ENCODE measurements around the gene LRCH3.
"Not testable (repeated sequence)": the region's sequence is repeated elsewhere in the genome, so short reads cannot be mapped to it uniquely, and the experiment has no call there.

Gene LRCH3

GRCh38 chr3:197880491-197881269, 89.6 kb downstream of the LRCH3 start:
- no peaks in the 10 kb centered on the region for H3K27me3 ChIP-seq
- no peaks in the 10 kb centered on the region for H3K9me3 ChIP-seq
- no peak overlapping the region for H3K4me3 ChIP-seq (ENCODE audit: low read depth in 1 of 2, low read length in 1 of 2)
- peaks cover 55% of the 10 kb centered on the region for H3K36me3 ChIP-seq
- no peak overlapping the region for H3K27ac ChIP-seq
- H3K4me1 ChIP-seq (ENCODE audit: control insufficient read depth in 1 of 2, insufficient read depth in 1 of 2, low read depth in 1 of 2, low read length in 1 of 2): peaks cover 16 to 28% of the 10 kb centered on the region in 2 experiments
- TF ChIP-seq CTCF (IDR thresholded peaks at IDR 0.05): no peak

GRCh38 chr3:197881270-197881969, 90.4 kb downstream of the LRCH3 start:
- no peak overlapping the region for H3K4me3 ChIP-seq (ENCODE audit: low read depth in 1 of 2, low read length in 1 of 2)
- H3K4me1 ChIP-seq (ENCODE audit: control insufficient read depth in 1 of 2, insufficient read depth in 1 of 2, low read depth in 1 of 2, low read length in 1 of 2): peaks cover 16 to 28% of the 10 kb centered on the region in 2 experiments
- TF ChIP-seq CTCF (IDR thresholded peaks at IDR 0.05): no peak
- peaks cover 49% of the 10 kb centered on the region for H3K36me3 ChIP-seq
- peak overlapping the region; percentile 75 for H3K27ac ChIP-seq
- no peaks in the 10 kb centered on the region for H3K27me3 ChIP-seq
- no peaks in the 10 kb centered on the region for H3K9me3 ChIP-seq

- no peak for TF ChIP-seq CTCF (IDR thresholded peaks at IDR 0.05)
- Histone ChIP-seq H3K4me3 (ENCODE audit: low read depth in 1 of 2, low read length in 1 of 2) (no peak overlapping the region), H3K27me3 (no peaks in the 10 kb centered on the region), H3K9me3 (no peaks in the 10 kb centered on the region), H3K4me1 (ENCODE audit: control insufficient read depth in 1 of 2, insufficient read depth in 1 of 2, low read depth in 1 of 2, low read length in 1 of 2) (peaks cover 16 to 28% of the 10 kb centered on the region in 2 experiments), H3K36me3 (peaks cover 46% of the 10 kb centered on the region), H3K27ac (peak overlapping the region; percentile 75)
Measured at GRCh38 chr3:197881970-197882338, 90.9 kb downstream of the LRCH3 start.

- H3K36me3 ChIP-seq: peaks cover 46% of the 10 kb centered on the region
- H3K27me3 ChIP-seq: no peaks in the 10 kb centered on the region
- no peak for TF ChIP-seq CTCF (IDR thresholded peaks at IDR 0.05)
- peaks cover 16 to 28% of the 10 kb centered on the region in 2 experiments for H3K4me1 ChIP-seq (ENCODE audit: control insufficient read depth in 1 of 2, insufficient read depth in 1 of 2, low read depth in 1 of 2, low read length in 1 of 2)
- H3K27ac ChIP-seq: peak overlapping the region; percentile 75
- no peak overlapping the region for H3K4me3 ChIP-seq (ENCODE audit: low read depth in 1 of 2, low read length in 1 of 2)
- H3K9me3 ChIP-seq: no peaks in the 10 kb centered on the region
Measured at GRCh38 chr3:197882586-197882985, 91.5 kb downstream of the LRCH3 start.

- Histone ChIP-seq H3K36me3 (peaks cover 38% of the 10 kb centered on the region), H3K27me3 (no peaks in the 10 kb centered on the region), H3K4me3 (ENCODE audit: low read depth in 1 of 2, low read length in 1 of 2) (no peak overlapping the region), H3K4me1 (ENCODE audit: control insufficient read depth in 1 of 2, insufficient read depth in 1 of 2, low read depth in 1 of 2, low read length in 1 of 2) (peaks cover 16 to 25% of the 10 kb centered on the region in 2 experiments), H3K27ac (peak overlapping the region; percentile 75), H3K9me3 (no peaks in the 10 kb centered on the region)
- no peak for TF ChIP-seq CTCF (IDR thresholded peaks at IDR 0.05)
Measured at GRCh38 chr3:197883541-197883940, 92.5 kb downstream of the LRCH3 start.

GRCh38 chr3:197884330-197884729, 93.3 kb downstream of the LRCH3 start:
- H3K4me1 ChIP-seq (ENCODE audit: control insufficient read depth in 1 of 2, insufficient read depth in 1 of 2, low read depth in 1 of 2, low read length in 1 of 2): peaks cover 16 to 24% of the 10 kb centered on the region in 2 experiments
- H3K27ac ChIP-seq; H3K9me3 ChIP-seq; H3K27me3 ChIP-seq; H3K4me3 ChIP-seq (ENCODE audit: low read depth in 1 of 2, low read length in 1 of 2): not testable (repeated sequence)
- peaks cover 35% of the 10 kb centered on the region for H3K36me3 ChIP-seq

GRCh38 chr3:197886052-197886451, 95.0 kb downstream of the LRCH3 start:
- H3K27me3 ChIP-seq; H3K9me3 ChIP-seq; H3K27ac ChIP-seq; H3K4me3 ChIP-seq (ENCODE audit: low read depth in 1 of 2, low read length in 1 of 2): not testable (repeated sequence)
- Histone ChIP-seq H3K36me3 (peaks cover 30% of the 10 kb centered on the region), H3K4me1 (ENCODE audit: control insufficient read depth in 1 of 2, insufficient read depth in 1 of 2, low read depth in 1 of 2, low read length in 1 of 2) (peaks cover 16 to 24% of the 10 kb centered on the region in 2 experiments)

GRCh38 chr3:197887430-197888053, 96.5 kb downstream of the LRCH3 start:
- H3K4me3 ChIP-seq (ENCODE audit: low read depth in 1 of 2, low read length in 1 of 2); H3K9me3 ChIP-seq; H3K27ac ChIP-seq; H3K27me3 ChIP-seq: not testable (repeated sequence)
- H3K4me1 ChIP-seq (ENCODE audit: control insufficient read depth in 1 of 2, insufficient read depth in 1 of 2, low read depth in 1 of 2, low read length in 1 of 2): peaks cover 7 to 11% of the 10 kb centered on the region in 2 experiments
- peaks cover 25% of the 10 kb centered on the region for H3K36me3 ChIP-seq

All from neutrophil (primary cell).